ENCODE results near the gene GPN1.

The GPN1 gene

DNA sequence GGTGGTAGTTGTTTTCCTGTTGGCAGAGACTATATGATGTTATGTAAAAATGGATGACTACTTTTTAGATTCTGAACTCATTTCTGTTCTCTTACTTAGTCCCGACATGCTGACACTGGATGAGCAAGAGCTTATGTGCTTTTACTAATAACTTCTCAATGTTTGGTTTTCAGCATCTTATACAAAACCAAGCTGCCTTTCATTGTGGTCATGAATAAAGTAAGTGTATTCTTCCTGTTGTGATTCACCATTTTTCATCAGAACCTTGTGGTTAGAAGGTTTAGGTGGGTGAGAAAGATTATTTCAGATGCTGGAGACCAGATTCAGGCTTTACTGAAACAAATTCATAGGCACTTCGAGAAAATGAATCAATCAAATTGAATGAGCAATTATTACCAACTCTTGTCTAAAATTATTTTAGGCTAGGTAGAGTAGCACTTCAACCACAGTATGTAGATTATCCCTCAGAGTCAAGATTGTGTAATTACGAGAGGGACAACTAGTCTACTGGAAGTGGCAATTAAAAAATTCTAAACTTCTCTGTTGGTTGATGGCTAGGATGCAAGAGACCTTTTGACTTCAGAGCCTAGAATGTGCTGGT lies 9.3 kb downstream of the GPN1 start:
- no peak for TF ChIP-seq TAF1 (IDR thresholded peaks at IDR 0.05; ENCODE audit: borderline replicate concordance, low read depth, low read length)
- TF ChIP-seq POLR2A (IDR thresholded peaks at IDR 0.05; ENCODE audit: low read depth, low read length): no peak
- no peak for TF ChIP-seq POLR2AphosphoS5 (IDR thresholded peaks at IDR 0.05; ENCODE audit: low read depth, low read length)
- FAIRE-seq (no peak), DNase-seq (ENCODE audit: insufficient read length) (no peak)

DNA sequence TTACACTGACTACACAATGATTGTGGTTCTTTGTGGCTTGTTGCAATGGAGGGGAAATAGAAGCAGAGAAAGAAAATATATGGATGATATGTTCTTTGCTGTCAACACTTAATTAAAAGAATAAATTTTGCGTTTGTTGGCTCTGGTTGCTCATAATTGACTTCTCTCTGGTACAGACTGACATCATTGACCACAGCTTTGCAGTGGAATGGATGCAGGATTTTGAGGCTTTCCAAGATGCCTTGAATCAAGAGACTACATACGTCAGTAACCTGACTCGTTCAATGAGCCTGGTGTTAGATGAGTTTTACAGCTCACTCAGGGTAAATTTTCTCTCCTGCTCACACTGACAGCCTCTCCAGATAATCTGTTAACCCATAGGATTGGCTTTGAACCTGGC lies 9.9 kb downstream of the GPN1 start:
- FAIRE-seq (no peak), DNase-seq (ENCODE audit: insufficient read length) (no peak)
- TF ChIP-seq TAF1 (IDR thresholded peaks at IDR 0.05; ENCODE audit: borderline replicate concordance, low read depth, low read length) (no peak), POLR2A (IDR thresholded peaks at IDR 0.05; ENCODE audit: low read depth, low read length) (no peak), POLR2AphosphoS5 (IDR thresholded peaks at IDR 0.05; ENCODE audit: low read depth, low read length) (no peak)

DNA sequence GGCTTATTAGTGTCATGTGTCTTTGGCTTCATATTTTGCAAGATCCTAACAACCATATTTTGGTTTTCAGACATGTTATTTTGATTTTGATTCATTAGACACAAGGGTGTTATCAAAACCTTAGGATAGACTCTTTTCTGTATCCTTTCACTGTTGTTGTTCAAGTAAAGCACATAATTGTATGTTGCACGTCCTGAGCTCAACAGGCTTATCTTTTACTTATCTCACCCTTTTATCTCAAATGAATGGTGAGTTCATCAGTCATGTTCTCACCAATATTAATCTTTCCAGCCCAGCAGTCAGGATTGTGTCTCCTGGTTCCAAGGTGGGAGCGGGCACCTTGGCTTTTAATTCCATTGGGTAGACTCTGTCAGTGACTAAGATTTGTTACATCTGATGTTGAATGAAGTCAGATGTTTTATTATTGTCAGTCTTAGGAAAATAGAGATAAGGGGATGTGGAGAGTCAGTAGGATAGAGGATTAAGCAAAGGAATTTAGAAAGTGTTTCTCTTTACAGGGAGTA lies 11.9 kb downstream of the GPN1 start:
- FAIRE-seq: peak; percentile 54
- TF ChIP-seq TAF1 (IDR thresholded peaks at IDR 0.05; ENCODE audit: borderline replicate concordance, low read depth, low read length): no peak
- no peak for TF ChIP-seq POLR2AphosphoS5 (IDR thresholded peaks at IDR 0.05; ENCODE audit: low read depth, low read length)
- no peak for TF ChIP-seq POLR2A (IDR thresholded peaks at IDR 0.05; ENCODE audit: low read depth, low read length)
- no peak for DNase-seq (ENCODE audit: insufficient read length)

DNA sequence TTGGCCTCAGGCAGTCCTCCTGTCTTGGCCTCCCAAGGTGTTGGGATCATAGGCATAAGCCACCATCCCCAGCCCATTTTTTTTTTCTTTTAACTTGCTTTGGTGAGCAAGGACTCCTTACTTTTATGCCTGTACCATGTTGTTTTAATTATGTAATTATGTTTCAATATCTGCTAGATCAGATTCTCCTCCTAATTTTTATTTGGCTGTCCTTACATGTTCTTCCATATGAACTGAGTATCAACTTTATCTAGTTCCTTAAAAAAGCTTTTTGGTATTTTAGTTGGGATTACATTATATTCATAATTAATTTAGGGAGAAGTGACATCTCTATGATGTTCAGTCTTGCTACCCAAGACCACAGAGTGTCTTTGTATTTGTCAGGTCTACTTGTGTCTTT lies 16.3 kb downstream of the GPN1 start:
- DNase-seq (ENCODE audit: insufficient read length) (no peak), FAIRE-seq (no peak)
- no peak for TF ChIP-seq POLR2AphosphoS5 (IDR thresholded peaks at IDR 0.05; ENCODE audit: low read depth, low read length)
- no peak for TF ChIP-seq POLR2A (IDR thresholded peaks at IDR 0.05; ENCODE audit: low read depth, low read length)
- no peak for TF ChIP-seq TAF1 (IDR thresholded peaks at IDR 0.05; ENCODE audit: borderline replicate concordance, low read depth, low read length)

DNA sequence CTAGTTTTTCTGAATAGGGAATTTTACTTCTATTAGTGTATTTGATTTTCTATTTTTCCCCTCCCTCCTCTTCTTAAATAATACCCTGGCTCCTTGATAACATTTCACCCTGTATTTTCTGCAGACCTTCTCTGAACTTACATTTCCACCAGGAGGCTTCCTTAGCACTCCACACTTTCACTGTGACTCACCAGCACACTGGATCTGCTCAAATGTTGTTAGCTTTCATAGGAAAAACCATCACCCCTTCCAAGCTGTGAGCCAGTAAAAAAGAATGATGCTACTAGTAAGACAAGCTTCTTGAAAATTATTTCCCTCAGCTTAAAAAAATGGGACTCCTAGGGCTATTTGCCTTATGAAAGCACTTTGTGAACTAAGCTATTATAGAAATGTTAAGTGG lies 18.4 kb downstream of the GPN1 start:
- FAIRE-seq (no peak), DNase-seq (ENCODE audit: insufficient read length) (no peak)
- TF ChIP-seq TAF1 (IDR thresholded peaks at IDR 0.05; ENCODE audit: borderline replicate concordance, low read depth, low read length): no peak
- TF ChIP-seq POLR2A (IDR thresholded peaks at IDR 0.05; ENCODE audit: low read depth, low read length): no peak
- TF ChIP-seq POLR2AphosphoS5 (IDR thresholded peaks at IDR 0.05; ENCODE audit: low read depth, low read length): no peak

DNA sequence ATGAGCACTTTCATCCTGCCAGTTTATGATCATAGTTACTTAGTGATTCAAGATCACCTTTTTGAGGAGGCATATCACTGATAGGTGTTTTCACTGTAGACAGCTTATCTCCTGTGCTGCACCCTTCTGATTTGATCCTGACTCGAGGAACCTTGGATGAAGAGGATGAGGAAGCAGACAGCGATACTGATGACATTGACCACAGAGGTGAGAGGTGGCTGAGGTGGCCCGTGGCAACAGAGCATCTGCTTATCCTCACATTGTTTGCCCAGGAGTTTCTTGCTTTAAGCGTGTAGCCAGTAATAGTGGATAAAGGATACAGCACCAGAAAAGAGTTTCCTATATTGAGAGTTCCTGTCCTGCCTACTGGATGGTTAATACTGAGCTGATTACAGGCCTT lies 18.9 kb downstream of the GPN1 start:
- FAIRE-seq (no peak), DNase-seq (ENCODE audit: insufficient read length) (no peak)
- TF ChIP-seq POLR2AphosphoS5 (IDR thresholded peaks at IDR 0.05; ENCODE audit: low read depth, low read length) (no peak), POLR2A (IDR thresholded peaks at IDR 0.05; ENCODE audit: low read depth, low read length) (no peak), TAF1 (IDR thresholded peaks at IDR 0.05; ENCODE audit: borderline replicate concordance, low read depth, low read length) (no peak)

DNA sequence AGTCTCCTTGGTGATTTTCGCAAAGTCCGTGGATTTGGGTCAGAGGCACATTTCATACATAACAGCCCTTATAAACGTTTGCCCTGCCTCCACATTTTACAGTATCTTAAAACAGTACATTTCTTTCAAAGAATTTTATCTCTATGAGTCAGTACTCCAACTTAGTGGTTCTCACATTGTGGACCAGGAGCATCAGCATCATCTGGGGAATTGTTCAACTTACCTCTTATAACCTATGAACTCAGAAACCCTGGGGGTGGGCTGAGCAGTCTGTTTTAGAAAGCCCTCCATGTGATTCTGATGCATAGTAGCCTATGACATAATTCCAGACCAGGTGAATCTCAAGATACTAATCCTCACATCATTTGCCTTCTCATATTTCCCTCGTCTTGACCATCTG lies 22.2 kb downstream of the GPN1 start:
- FAIRE-seq: no peak
- TF ChIP-seq POLR2AphosphoS5 (IDR thresholded peaks at IDR 0.05; ENCODE audit: low read depth, low read length): no peak
- TF ChIP-seq TAF1 (IDR thresholded peaks at IDR 0.05; ENCODE audit: borderline replicate concordance, low read depth, low read length): no peak
- TF ChIP-seq POLR2A (IDR thresholded peaks at IDR 0.05; ENCODE audit: low read depth, low read length): no peak
- DNase-seq (ENCODE audit: insufficient read length): no peak

DNA sequence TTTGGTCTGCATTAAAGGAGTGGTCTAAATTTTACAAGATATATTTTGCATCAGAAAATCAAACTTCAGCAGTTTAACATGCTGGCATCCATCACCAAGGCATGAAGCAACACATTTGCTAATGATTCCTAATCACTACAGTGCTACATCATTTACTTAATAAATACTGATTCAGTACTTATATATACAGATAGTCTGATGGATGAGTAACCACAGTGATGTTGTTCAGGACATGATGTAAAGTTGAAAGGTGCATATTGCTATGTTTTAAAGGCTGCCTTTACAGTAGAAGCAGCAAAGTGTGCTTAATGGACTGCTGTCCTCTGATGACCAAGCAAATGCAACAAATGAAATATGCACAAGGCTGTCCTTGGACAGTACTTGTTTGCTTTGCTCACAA lies 23.5 kb downstream of the GPN1 start:
- TF ChIP-seq POLR2A (IDR thresholded peaks at IDR 0.05; ENCODE audit: low read depth, low read length): no peak
- FAIRE-seq (no peak), DNase-seq (ENCODE audit: insufficient read length) (no peak)

DNA sequence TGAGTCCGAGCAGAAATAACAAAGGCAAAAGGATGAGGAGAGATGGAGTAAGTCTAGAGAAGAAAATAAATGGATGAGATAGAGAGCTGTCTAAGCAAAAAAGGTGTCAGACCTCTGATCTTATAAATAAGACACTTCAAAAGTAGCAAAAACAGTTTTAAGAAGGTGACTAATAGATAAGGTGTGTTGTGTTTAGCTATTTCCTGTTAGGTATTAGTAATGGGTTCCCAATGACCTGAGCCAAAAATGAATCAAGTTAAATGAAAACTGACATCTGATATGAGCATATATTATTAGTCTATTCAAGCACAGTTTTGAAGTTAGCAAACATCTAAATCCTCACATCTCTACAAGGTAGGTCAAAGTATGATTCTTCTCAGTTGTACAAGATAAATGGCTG lies 23.9 kb downstream of the GPN1 start:
- FAIRE-seq: no peak
- TF ChIP-seq POLR2A (IDR thresholded peaks at IDR 0.05; ENCODE audit: low read depth, low read length) (no peak), TAF1 (IDR thresholded peaks at IDR 0.05; ENCODE audit: borderline replicate concordance, low read depth, low read length) (no peak), POLR2AphosphoS5 (IDR thresholded peaks at IDR 0.05; ENCODE audit: low read depth, low read length) (no peak)
- DNase-seq (ENCODE audit: insufficient read length): no peak

DNA sequence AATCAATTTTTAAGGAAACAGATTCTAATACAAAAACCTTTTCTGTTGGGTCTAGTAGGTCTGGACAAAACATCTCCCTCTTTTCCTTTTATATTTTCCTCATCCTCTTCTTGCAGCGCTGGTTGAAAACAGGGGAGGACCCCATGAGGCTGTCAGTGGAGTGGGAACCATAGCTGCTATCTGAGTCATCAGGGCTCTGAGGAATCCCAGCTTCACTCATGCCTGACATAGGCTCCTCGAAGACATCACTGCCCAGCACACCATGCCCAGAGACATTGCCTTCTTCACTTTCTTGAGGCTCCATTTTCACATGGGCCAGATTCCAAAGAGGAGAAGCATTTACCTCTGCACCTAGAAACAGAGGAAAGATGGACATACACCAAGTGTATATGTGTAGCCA lies 24.5 kb downstream of the GPN1 start:
- no peak for DNase-seq (ENCODE audit: insufficient read length)
- no peak for TF ChIP-seq POLR2AphosphoS5 (IDR thresholded peaks at IDR 0.05; ENCODE audit: low read depth, low read length)
- no peak for TF ChIP-seq TAF1 (IDR thresholded peaks at IDR 0.05; ENCODE audit: borderline replicate concordance, low read depth, low read length)
- TF ChIP-seq POLR2A (IDR thresholded peaks at IDR 0.05; ENCODE audit: low read depth, low read length): no peak
- no peak for FAIRE-seq

DNA sequence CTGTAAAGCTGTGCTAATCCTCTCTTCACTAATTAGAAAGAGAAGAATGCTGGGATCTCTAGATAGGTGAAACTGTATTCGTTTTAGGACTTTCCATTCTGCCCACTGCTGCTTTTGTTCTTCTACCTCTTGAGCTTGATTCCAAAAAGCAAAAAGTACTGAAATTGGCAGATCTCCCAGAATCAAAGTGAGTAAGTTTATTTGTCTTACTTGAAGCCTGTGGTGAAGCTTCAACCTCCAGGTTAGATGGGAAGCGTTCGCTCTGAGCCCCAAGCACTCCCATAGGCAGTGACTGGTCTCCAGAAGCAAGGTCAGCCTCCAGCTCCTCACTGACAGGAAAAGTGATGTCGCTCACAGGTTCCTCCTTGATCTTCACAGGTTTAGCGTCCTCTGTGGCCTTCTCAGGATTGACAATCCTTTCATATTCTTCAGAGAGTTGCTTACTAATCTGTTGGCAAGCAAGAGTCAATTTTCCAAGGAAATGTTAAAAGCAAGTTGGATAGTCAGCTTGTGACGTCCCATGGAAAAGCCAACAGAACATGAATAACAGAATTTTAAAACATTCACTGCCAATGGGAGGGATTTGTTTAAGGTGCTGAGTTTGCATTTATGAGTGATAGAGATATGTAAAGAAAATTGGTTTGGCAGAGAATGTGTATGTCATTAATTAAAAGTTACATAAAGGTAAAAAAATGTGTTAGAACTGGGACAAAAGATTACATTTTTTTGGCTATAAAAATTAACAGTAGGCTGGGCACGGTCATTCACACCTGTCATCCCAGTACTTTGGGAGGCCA lies 26.5 kb downstream of the GPN1 start:
- DNase-seq (ENCODE audit: insufficient read length) (no peak), FAIRE-seq (no peak)
- TF ChIP-seq POLR2A (IDR thresholded peaks at IDR 0.05; ENCODE audit: low read depth, low read length) (no peak), POLR2AphosphoS5 (IDR thresholded peaks at IDR 0.05; ENCODE audit: low read depth, low read length) (no peak), TAF1 (IDR thresholded peaks at IDR 0.05; ENCODE audit: borderline replicate concordance, low read depth, low read length) (no peak)

DNA sequence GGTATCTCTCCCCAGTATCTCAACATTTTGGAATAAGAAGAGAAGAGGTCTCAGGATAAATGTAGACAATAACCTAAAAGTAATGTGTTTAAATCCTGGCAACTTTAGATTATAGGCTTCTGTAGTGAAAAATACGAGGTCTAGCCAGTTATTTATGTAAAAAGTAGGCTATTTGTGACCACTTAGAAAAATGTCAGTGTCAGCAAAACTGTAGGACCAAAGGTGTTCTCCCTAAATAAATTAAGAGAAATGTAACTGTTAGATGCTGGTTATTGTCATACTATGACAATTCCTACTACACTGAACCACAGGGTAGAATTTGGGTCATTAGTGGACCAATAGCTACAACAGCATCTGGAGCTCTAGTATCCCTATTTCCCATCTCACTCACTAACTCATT lies 32.5 kb downstream of the GPN1 start:
- DNase-seq (ENCODE audit: insufficient read length): no peak
- TF ChIP-seq TAF1 (IDR thresholded peaks at IDR 0.05; ENCODE audit: borderline replicate concordance, low read depth, low read length) (no peak), POLR2A (IDR thresholded peaks at IDR 0.05; ENCODE audit: low read depth, low read length) (no peak), POLR2AphosphoS5 (IDR thresholded peaks at IDR 0.05; ENCODE audit: low read depth, low read length) (no peak)
- FAIRE-seq: no peak
